ENCODE measurements around the gene ITGAV.

The ITGAV gene

GRCh38 chr2:186572705-186573104 lies 17.2 kb upstream of the ITGAV start:
- TF ChIP-seq, protein P1, sequence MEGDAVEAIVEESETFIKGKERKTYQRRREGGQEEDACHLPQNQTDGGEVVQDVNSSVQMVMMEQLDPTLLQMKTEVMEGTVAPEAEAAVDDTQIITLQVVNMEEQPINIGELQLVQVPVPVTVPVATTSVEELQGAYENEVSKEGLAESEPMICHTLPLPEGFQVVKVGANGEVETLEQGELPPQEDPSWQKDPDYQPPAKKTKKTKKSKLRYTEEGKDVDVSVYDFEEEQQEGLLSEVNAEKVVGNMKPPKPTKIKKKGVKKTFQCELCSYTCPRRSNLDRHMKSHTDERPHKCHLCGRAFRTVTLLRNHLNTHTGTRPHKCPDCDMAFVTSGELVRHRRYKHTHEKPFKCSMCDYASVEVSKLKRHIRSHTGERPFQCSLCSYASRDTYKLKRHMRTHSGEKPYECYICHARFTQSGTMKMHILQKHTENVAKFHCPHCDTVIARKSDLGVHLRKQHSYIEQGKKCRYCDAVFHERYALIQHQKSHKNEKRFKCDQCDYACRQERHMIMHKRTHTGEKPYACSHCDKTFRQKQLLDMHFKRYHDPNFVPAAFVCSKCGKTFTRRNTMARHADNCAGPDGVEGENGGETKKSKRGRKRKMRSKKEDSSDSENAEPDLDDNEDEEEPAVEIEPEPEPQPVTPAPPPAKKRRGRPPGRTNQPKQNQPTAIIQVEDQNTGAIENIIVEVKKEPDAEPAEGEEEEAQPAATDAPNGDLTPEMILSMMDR (conservative IDR thresholded peaks at IDR 0.05; ENCODE audit: low read depth): no peak
- DNase-seq (ENCODE audit: low spot score): peak; percentile 72
- H3K27ac ChIP-seq: peak overlapping the region; percentile 54
- POLR2A ChIA-PET (ENCODE audit: low non-redundant PET): no interaction called here
- CTCF ChIA-PET: no interaction called here

DNA sequence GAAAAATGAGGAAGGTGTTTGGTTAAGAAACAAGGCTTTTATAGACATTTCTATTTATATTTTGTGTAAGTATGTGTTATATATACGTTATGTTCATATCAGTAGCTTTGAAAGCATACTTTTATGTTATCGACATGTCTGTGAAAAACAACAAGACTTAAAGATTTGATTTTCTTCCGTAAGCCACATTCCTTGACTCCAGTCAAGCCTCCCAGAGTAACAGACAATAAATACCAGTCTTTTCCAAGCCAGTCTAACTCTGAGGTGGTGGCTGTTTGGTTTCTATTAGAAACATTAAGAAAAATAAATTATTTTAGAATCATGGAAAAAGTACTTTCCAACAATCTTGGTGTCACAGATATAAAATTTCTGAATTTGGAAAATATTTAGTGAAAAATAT lies 16.3 kb upstream of the ITGAV start:
- no peak for DNase-seq (ENCODE audit: low spot score)
- ChIA-PET POLR2A (ENCODE audit: low non-redundant PET) (no interaction called here), CTCF (no interaction called here)
- TF ChIP-seq, protein P1 (conservative IDR thresholded peaks at IDR 0.05; ENCODE audit: low read depth): no peak
- no peak overlapping the region for H3K27ac ChIP-seq

DNA sequence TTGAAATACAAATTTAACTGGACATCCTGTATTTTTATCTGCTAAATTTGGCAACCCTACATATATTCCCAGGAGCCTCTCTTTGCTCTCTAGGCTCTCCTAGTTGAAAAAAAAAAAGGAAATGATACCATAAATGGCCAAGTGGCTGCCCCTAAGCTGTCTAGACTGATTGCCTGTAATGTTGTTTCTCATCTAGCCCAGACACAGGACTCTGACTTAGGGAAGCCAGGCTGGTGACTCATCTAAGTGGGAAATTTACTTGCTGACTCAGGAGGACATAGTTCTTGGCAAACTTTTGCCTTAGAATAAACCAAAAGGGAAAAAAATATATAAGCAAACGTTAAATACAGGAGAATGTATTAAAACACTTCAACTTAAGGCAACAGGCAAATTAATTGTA lies 14.6 kb upstream of the ITGAV start:
- POLR2A ChIA-PET (ENCODE audit: low non-redundant PET): no interaction called here

DNA sequence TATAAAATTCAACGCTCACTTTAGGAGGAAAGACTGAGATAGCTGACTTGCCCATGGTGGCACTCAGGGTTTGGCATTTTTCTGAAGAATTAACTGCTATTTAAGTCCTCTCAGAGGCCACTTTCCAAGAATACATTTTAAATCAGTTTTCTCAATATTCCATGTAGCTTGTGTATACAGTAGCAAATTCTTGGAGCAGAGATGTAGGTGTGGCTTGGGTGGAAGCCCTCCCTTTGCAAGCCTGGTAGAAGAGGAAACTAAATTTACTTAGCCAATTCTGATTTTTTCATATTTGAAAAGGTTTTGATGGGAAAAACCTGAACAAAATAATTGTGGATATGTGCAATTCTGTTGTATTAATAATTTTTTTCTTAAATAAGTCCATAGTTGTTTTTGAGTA lies 14.0 kb upstream of the ITGAV start:
- ChIA-PET CTCF (no interaction called here), POLR2A (ENCODE audit: low non-redundant PET) (interaction anchor here (1.2 kb wide), 1 partner anchor 14 kb away, joined by 4 read pairs; the partner anchor contains the start of gene ITGAV)
- DNase-seq (ENCODE audit: low spot score): no peak
- H3K27ac ChIP-seq: no peak overlapping the region
- TF ChIP-seq, protein P1 (conservative IDR thresholded peaks at IDR 0.05; ENCODE audit: low read depth): no peak

More for the DNA sequence above, 14.6 kb upstream of the ITGAV start:
- CTCF ChIA-PET: no interaction called here
- H3K27ac ChIP-seq: no peak overlapping the region
- TF ChIP-seq, protein P1 (conservative IDR thresholded peaks at IDR 0.05; ENCODE audit: low read depth): no peak
- peak; percentile 90 for DNase-seq (ENCODE audit: low spot score)

- TF ChIP-seq, protein P1 (conservative IDR thresholded peaks at IDR 0.05; ENCODE audit: low read depth): no peak
- no peak overlapping the region for H3K27ac ChIP-seq
- POLR2A ChIA-PET (ENCODE audit: low non-redundant PET): interaction anchor here (1.2 kb wide), 1 partner anchor 13 kb away, joined by 4 read pairs; the partner anchor contains the start of gene ITGAV
- CTCF ChIA-PET: no interaction called here
- DNase-seq (ENCODE audit: low spot score): no peak
Observed at GRCh38 chr2:186576614-186577013, 13.2 kb upstream of the ITGAV start.

- no peak for DNase-seq (ENCODE audit: low spot score)
- ChIA-PET CTCF (interaction anchor here (0.6 kb wide), 1 partner anchor 340 kb away, joined by 4 read pairs; no protein-coding TSS in a partner anchor), POLR2A (ENCODE audit: low non-redundant PET) (no interaction called here)
- TF ChIP-seq, protein P1 (conservative IDR thresholded peaks at IDR 0.05; ENCODE audit: low read depth): no peak
- H3K27ac ChIP-seq: no peak overlapping the region
Observed at GRCh38 chr2:186582698-186583097, 7.2 kb upstream of the ITGAV start.

GRCh38 chr2:186584053-186584452 lies 5.8 kb upstream of the ITGAV start:
- ChIA-PET CTCF (no interaction called here), POLR2A (ENCODE audit: low non-redundant PET) (no interaction called here)
- no peak overlapping the region for H3K27ac ChIP-seq
- TF ChIP-seq, protein P1 (conservative IDR thresholded peaks at IDR 0.05; ENCODE audit: low read depth): no peak
- no peak for DNase-seq (ENCODE audit: low spot score)

All from RWPE1 (cell line).